ENCODE results near the gene MAN1A1. TPM values are rescaled to one million over a fixed set of nuclear protein-coding genes. Genes with fewer than 3 reads are reported as not detected.

MAN1A1 gene
- total RNA-seq, 2 donors from 2014 or later: 41.7 to 43.7 TPM

GRCh38 chr6:119326291-119327005 lies 23.1 kb downstream of the MAN1A1 start:
- H3K4me1 Mint-ChIP-seq: peaks cover 73% of the 10 kb centered on the region
- no peaks in the 10 kb centered on the region for H3K27me3 Mint-ChIP-seq (ENCODE audit: insufficient read depth)
- no peak overlapping the region for H3K4me3 Mint-ChIP-seq
- H3K9me3 ChIP-seq (ENCODE audit: control insufficient read depth, low read length): no peaks in the 10 kb centered on the region
- no peak overlapping the region for H3K9ac ChIP-seq (ENCODE audit: extremely low read depth, low read length, poor library complexity, severe bottlenecking)
- H3K27me3 ChIP-seq (ENCODE audit: control insufficient read depth, insufficient read depth, low read length, poor library complexity, severe bottlenecking): no peaks in the 10 kb centered on the region
- 89 to 97% methylated on average over 8 of the region's 10 CpGs for WGBS, 2 experiments (ENCODE audit: insufficient coverage in 1 of 2, insufficient read length in 1 of 2)
- peaks cover 12% of the 10 kb centered on the region for H3K36me3 ChIP-seq (ENCODE audit: control insufficient read depth, insufficient read depth, low read length)
- H3K27ac ChIP-seq (ENCODE audit: low read depth, low read length): no peak overlapping the region
- no peak for TF ChIP-seq CTCF (conservative IDR thresholded peaks at IDR 0.05)
- no peak for DNase-seq
- peaks cover 35% of the 10 kb centered on the region for H3K4me1 ChIP-seq (ENCODE audit: control insufficient read depth, insufficient read depth, low read length)
- H3K4me3 ChIP-seq (ENCODE audit: low read length): peak overlapping the region; percentile 10
- H3K36me3 Mint-ChIP-seq (ENCODE audit: low read depth): peaks cover 35% of the 10 kb centered on the region
- H3K27ac Mint-ChIP-seq: peak overlapping the region; percentile 2
- no peaks in the 10 kb centered on the region for H3K9me3 Mint-ChIP-seq

GRCh38 chr6:119325559-119326265 lies 23.8 kb downstream of the MAN1A1 start:
- Mint-ChIP-seq H3K27ac (peak overlapping the region; percentile 2), H3K4me1 (peaks cover 71% of the 10 kb centered on the region), H3K27me3 (ENCODE audit: insufficient read depth) (no peaks in the 10 kb centered on the region), H3K4me3 (no peak overlapping the region), H3K9me3 (no peaks in the 10 kb centered on the region), H3K36me3 (ENCODE audit: low read depth) (peaks cover 33% of the 10 kb centered on the region)
- Histone ChIP-seq H3K4me3 (ENCODE audit: low read length) (peak overlapping the region; percentile 10), H3K4me1 (ENCODE audit: control insufficient read depth, insufficient read depth, low read length) (peaks cover 35% of the 10 kb centered on the region), H3K27ac (ENCODE audit: low read depth, low read length) (no peak overlapping the region), H3K36me3 (ENCODE audit: control insufficient read depth, insufficient read depth, low read length) (peaks cover 10% of the 10 kb centered on the region), H3K9me3 (ENCODE audit: control insufficient read depth, low read length) (no peaks in the 10 kb centered on the region), H3K9ac (ENCODE audit: extremely low read depth, low read length, poor library complexity, severe bottlenecking) (no peak overlapping the region), H3K27me3 (ENCODE audit: control insufficient read depth, insufficient read depth, low read length, poor library complexity, severe bottlenecking) (no peaks in the 10 kb centered on the region)
- no peak for TF ChIP-seq CTCF (conservative IDR thresholded peaks at IDR 0.05)
- 93 to 98% methylated on average over 10 to 11 of the region's 11 CpGs for WGBS, 2 experiments (ENCODE audit: insufficient coverage in 1 of 2, insufficient read length in 1 of 2)
- no peak for DNase-seq

GRCh38 chr6:119324718-119325117 lies 24.8 kb downstream of the MAN1A1 start:
- peaks cover 61% of the 10 kb centered on the region for H3K4me1 Mint-ChIP-seq
- H3K36me3 Mint-ChIP-seq (ENCODE audit: low read depth): peaks cover 29% of the 10 kb centered on the region
- H3K9me3 ChIP-seq (ENCODE audit: control insufficient read depth, low read length): no peaks in the 10 kb centered on the region
- H3K27ac ChIP-seq (ENCODE audit: low read depth, low read length): no peak overlapping the region
- H3K9ac ChIP-seq (ENCODE audit: extremely low read depth, low read length, poor library complexity, severe bottlenecking): no peak overlapping the region
- no peak overlapping the region for H3K4me3 Mint-ChIP-seq
- no peaks in the 10 kb centered on the region for H3K27me3 Mint-ChIP-seq (ENCODE audit: insufficient read depth)
- TF ChIP-seq CTCF (conservative IDR thresholded peaks at IDR 0.05): no peak
- no peaks in the 10 kb centered on the region for H3K9me3 Mint-ChIP-seq
- DNase-seq: no peak
- no peak overlapping the region for H3K4me3 ChIP-seq (ENCODE audit: low read length)
- H3K4me1 ChIP-seq (ENCODE audit: control insufficient read depth, insufficient read depth, low read length): peaks cover 32% of the 10 kb centered on the region
- H3K27ac Mint-ChIP-seq: no peak overlapping the region
- H3K36me3 ChIP-seq (ENCODE audit: control insufficient read depth, insufficient read depth, low read length): peaks cover 6% of the 10 kb centered on the region
- 93% methylated on average over 2 of the region's 2 CpGs; no CpG with 5 or more reads in 1 of the 2 experiments for WGBS, 2 experiments (ENCODE audit: insufficient coverage in 1 of 2, insufficient read length in 1 of 2)
- no peaks in the 10 kb centered on the region for H3K27me3 ChIP-seq (ENCODE audit: control insufficient read depth, insufficient read depth, low read length, poor library complexity, severe bottlenecking)
